HL-60 (cell line): ENCODE measurements around the gene SIDT2.

Experiments used
- DNase-seq, 2 experiments: peaks; one replicate each; pipeline ENCODE4 v3.0.0-alpha.2; 2010 to 2020; ENCODE audit warnings: low read depth in 1 of 2, low spot score in 1 of 2
- H3K27ac ChIP-seq: fragments of 250-450 bp; sonication (Bioruptor Pico); replicated peaks from 2 replicates; pipeline ENCODE4 v1.5.1; 2020; ENCODE audit warnings: mild to moderate bottlenecking, moderate library complexity
- H3K27me3 ChIP-seq: fragments of 250-450 bp; sonication (Bioruptor Pico); 2 replicates; pipeline ENCODE4 v1.5.1; 2021; ENCODE audit warnings: mild to moderate bottlenecking, moderate library complexity; ENCODE audit not compliant: insufficient read depth, poor library complexity, severe bottlenecking
- H3K4me3 ChIP-seq: replicated peaks from 2 replicates; pipeline ENCODE4 v1.5.1; 2011; ENCODE audit warnings: mild to moderate bottlenecking, control low read depth, low read length; ENCODE audit not compliant: insufficient read depth
- CTCF ChIP-seq: IDR thresholded peaks from one replicate; pipeline ENCODE4 v1.5.1; 2011; ENCODE audit warnings: low read length, control low read depth, inconsistent platforms; ENCODE audit not compliant: insufficient read depth
- GABPA ChIP-seq: IDR thresholded peaks from 2 replicates; pipeline ENCODE4 v1.6.1; 2012; ENCODE audit warnings: low read depth
- POLR2AphosphoS5 ChIP-seq: IDR thresholded peaks from 2 replicates; pipeline ENCODE4 v1.6.1; 2012; ENCODE audit warnings: low read depth
- REST ChIP-seq: IDR thresholded peaks from 2 replicates; pipeline ENCODE4 v1.6.1; 2012; ENCODE audit warnings: low read depth; ENCODE audit not compliant: insufficient replicate concordance
- SPI1 ChIP-seq: IDR thresholded peaks from 2 replicates; pipeline ENCODE4 v1.6.1; 2012; ENCODE audit warnings: low read depth, mild to moderate bottlenecking, borderline replicate concordance

The SIDT2 gene

GRCh38 chr11:117219995-117220394, 41.5 kb downstream of the SIDT2 start:
- DNase-seq, result no peak
- TF ChIP-seq GABPA (no peak), CTCF (no peak), SPI1 (no peak), POLR2AphosphoS5 (no peak), REST (no peak)
- H3K27me3 ChIP-seq, result no peaks in the 10 kb centered on the region
- no peak overlapping the region for H3K27ac ChIP-seq
- H3K4me3 ChIP-seq, result no peak overlapping the region

- TF ChIP-seq CTCF (no peak), REST (no peak), SPI1 (no peak), GABPA (no peak), POLR2AphosphoS5 (no peak)
- Histone ChIP-seq H3K4me3 (no peak overlapping the region), H3K27ac (no peak overlapping the region), H3K27me3 (no peaks in the 10 kb centered on the region)
- no peak for DNase-seq
Observed at GRCh38 chr11:117220568-117220967, 42.0 kb downstream of the SIDT2 start.

GRCh38 chr11:117220999-117221774, 42.6 kb downstream of the SIDT2 start:
- no peak overlapping the region for H3K27ac ChIP-seq
- DNase-seq, result no peak

More at GRCh38 chr11:117220999-117221774, 42.6 kb downstream of the SIDT2 start:
- Histone ChIP-seq H3K4me3 (no peak overlapping the region), H3K27me3 (no peaks in the 10 kb centered on the region)
- TF ChIP-seq POLR2AphosphoS5 (no peak), SPI1 (no peak), GABPA (no peak), CTCF (no peak), REST (no peak)
